Activated T-helper 17 cell treated with anti-CD3 and anti-CD28 coated beads, Interleukin-2, amount 50 U/mL, for 72 hours (primary cell): Measurements from ENCODE around the gene GAK. TPM values are rescaled to one million over a fixed set of nuclear protein-coding genes. Genes with fewer than 3 reads are reported as not detected.

ENCODE experiments used
- ATAC-seq: fragments of 150-1000 bp; cut with Tn5 transposase; replicated peaks from 2 replicates; pipeline ENCODE4 v1.10.0; 2021; ENCODE audit warnings: mild to moderate bottlenecking, moderate library complexity
- H3K27ac Mint-ChIP-seq: one replicate; pipeline ENCODE4 v1.8.0; 2022; ENCODE audit warnings: mixed read lengths
- H3K27me3 Mint-ChIP-seq: one replicate; pipeline ENCODE4 v1.8.0; 2022; ENCODE audit warnings: mixed read lengths
- H3K36me3 Mint-ChIP-seq: one replicate; pipeline ENCODE4 v1.8.0; 2022; ENCODE audit warnings: low read depth, mild to moderate bottlenecking, mixed read lengths
- H3K4me1 Mint-ChIP-seq: one replicate; pipeline ENCODE4 v1.8.0; 2022; ENCODE audit warnings: mixed read lengths
- H3K4me3 Mint-ChIP-seq: one replicate; pipeline ENCODE4 v1.8.0; 2022; ENCODE audit warnings: mild to moderate bottlenecking, mixed read lengths
- H3K9me3 Mint-ChIP-seq: one replicate; pipeline ENCODE4 v1.8.0; 2022; ENCODE audit warnings: mixed read lengths
- total RNA-seq, 2 donors: library from RNA; stranded (reverse); gene quantifications; one replicate each; pipeline ENCODE4 v1.2.3, GENCODE V29; 2022

The GAK gene
- total RNA-seq, 2 donors from 2014 or later: 108 to 129 TPM

DNA sequence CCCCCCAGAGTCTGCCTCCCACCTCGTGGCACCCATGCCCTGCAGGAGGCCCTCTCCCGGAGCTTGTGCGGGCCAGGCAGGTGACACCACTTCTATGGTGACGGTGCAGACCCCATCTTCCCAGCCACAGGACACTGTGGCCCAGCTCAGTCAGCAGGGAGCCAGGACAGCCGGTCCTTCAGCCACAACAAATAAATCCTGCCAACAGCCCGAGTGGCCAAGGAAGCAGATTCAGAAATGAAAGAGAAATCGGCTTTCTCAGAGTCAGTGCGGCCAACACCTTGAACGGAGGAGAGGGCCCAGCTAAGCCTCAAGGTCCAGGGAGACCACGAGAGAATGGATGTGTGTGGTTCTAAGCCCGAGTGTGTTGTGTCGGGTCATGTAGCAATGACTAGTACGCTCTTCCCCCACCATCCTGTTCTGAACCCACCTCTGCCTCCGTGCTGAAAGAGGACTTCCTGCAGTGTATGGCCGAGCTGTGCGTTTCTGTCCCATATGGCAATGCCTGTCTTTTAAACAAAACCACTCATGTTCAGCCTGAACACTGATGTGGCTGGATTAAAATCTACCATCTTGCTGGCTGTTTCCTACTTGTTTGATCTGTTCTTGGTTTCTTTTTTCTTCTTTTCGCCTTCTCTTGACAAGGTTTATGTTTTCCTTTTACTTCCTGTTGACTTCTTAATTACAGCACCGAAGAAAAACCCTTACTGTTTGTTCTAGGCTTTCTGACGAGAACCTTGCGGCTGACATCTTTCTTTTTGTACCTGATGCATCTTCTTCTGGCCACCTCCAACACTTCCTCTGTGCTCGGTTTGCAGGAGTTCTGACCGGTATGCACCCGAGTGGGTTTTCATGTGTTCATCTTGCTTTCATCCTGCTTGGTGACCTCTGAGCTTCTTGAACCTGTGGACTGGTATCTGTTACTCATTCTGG is 53.1 kb downstream of the GAK start:
- Mint-ChIP-seq H3K9me3 (no peaks in the 10 kb centered on the region), H3K27me3 (no peaks in the 10 kb centered on the region), H3K36me3 (peaks cover 57% of the 10 kb centered on the region)

DNA sequence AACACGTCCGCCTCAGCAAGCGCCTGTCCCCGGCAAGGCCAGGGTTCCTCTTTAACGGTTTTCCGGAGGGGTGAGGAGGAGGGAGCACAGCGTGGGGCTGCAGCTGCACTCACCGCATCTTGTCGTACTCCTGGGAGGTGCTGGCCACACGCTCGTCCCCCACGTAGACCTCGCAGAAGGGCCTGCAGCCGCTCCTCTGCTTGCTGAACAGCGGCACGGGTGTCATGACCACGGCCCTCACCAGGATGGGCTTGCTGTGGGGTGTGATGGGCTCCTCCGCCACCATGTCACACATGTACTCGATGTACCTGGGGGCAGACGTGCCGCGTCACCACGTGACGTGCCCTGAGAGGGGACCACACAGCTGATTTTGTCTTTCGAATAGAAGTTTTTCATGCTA is 54.6 kb downstream of the GAK start:
- Mint-ChIP-seq H3K27me3 (no peaks in the 10 kb centered on the region), H3K4me1 (peaks cover 36% of the 10 kb centered on the region), H3K27ac (peak overlapping the region; percentile 71), H3K4me3 (no peak overlapping the region), H3K9me3 (no peaks in the 10 kb centered on the region), H3K36me3 (peaks cover 64% of the 10 kb centered on the region)
- ATAC-seq: no peak

More for the DNA sequence above, 53.1 kb downstream of the GAK start:
- Mint-ChIP-seq H3K4me1 (peaks cover 28% of the 10 kb centered on the region), H3K4me3 (peak overlapping the region; percentile 79), H3K27ac (peak overlapping the region; percentile 91)
- ATAC-seq: peak; percentile 68

DNA sequence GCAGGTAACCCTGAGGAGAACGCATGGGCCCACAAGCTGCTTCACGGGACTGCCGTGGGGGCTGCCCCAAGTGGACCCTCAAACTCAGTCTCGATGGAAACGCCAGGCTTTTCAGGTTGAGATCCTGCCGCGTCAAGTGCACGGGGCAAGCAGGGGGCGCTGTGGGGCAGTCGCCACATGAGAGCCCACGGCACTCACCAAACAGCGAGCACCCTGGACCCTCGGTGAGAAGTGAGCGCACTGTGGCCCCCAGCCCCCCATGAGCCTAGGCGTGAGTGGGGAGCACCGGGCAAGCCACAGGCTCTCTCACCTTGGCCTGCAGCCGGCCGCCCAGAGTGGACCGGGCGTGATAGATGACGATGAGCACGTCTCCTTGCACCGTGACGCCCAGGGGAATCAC is 55.3 kb downstream of the GAK start:
- H3K4me1 Mint-ChIP-seq: peaks cover 36% of the 10 kb centered on the region
- H3K9me3 Mint-ChIP-seq: no peaks in the 10 kb centered on the region
- ATAC-seq: no peak
- H3K36me3 Mint-ChIP-seq: peaks cover 64% of the 10 kb centered on the region
- no peaks in the 10 kb centered on the region for H3K27me3 Mint-ChIP-seq
- peak overlapping the region; percentile 71 for H3K27ac Mint-ChIP-seq
- no peak overlapping the region for H3K4me3 Mint-ChIP-seq

DNA sequence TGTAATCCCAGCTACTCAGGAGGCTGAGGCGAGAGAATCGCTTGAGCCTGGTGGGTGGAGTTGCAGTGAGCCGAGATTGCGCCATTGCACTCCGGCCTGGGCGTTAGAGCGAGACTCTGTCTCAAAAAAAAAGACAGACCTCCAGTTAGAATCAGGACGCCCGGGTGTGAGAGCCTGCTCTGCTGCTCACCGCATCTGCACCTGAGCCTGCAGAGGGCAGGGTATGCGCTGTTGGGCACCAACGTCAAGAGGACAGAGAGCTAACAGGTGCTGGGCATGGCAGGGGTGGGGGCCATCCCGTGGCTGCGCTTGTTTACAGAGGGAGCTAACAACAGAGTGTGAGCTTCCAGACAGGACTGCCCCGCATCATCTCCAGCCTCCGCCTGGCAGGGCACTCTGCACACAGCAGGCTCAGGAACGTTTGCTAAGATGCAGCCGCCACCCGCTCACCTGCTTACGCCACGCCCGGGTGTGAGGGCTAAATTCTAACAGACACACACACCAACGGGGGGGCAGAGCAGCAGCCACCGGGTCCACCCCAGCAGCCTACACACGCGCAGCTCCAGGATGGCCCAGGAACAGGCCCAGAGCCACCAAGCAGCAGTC is 56.2 kb downstream of the GAK start:
- Mint-ChIP-seq H3K4me3 (no peak overlapping the region), H3K9me3 (no peaks in the 10 kb centered on the region), H3K4me1 (peaks cover 36% of the 10 kb centered on the region), H3K27me3 (no peaks in the 10 kb centered on the region), H3K36me3 (peaks cover 64% of the 10 kb centered on the region), H3K27ac (no peak overlapping the region)
- no peak for ATAC-seq

DNA sequence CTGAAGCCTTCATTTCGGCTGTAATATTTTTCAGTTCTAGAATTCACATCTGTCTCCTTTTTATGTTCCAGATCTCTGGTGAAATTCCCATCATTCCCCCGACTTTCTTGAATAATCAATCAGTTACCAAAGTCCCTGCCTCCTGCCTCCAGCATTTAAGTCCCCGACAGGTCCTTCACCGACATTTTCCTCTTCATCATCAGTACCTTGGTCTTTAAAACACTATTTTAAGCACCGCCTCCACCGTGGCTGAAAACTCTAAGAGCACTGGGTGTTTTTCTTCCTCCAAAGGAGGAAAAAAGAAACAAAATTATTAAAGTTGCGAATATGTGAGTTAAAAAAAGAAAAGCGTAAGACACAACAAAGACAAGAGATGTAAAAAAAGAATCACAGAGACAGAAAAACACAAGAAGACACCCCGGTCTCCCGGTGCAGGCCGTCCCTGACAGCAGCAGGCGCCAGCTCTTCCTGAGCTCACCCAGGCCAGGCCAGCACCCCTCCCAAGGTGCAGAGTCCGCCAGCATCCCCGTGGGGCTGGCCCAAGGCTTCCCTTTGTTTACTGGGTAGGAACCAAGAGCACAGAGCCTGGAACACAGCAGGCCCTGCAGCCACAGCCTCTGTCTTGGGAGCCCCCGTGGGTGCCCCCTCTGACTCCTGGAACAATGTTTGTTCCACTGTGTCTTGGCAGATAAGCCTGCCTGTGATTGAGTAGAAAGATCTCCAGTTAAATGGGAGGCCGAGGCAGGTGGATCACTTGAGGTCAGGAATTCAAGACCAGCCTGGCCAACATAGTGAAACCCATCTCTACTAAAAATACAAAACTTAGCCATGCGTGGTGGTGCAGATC is 56.9 kb downstream of the GAK start:
- Mint-ChIP-seq H3K27ac (peak overlapping the region; percentile 69), H3K9me3 (no peaks in the 10 kb centered on the region), H3K4me1 (peaks cover 33% of the 10 kb centered on the region), H3K27me3 (no peaks in the 10 kb centered on the region), H3K36me3 (peaks cover 71% of the 10 kb centered on the region), H3K4me3 (no peak overlapping the region)
- ATAC-seq: no peak

DNA sequence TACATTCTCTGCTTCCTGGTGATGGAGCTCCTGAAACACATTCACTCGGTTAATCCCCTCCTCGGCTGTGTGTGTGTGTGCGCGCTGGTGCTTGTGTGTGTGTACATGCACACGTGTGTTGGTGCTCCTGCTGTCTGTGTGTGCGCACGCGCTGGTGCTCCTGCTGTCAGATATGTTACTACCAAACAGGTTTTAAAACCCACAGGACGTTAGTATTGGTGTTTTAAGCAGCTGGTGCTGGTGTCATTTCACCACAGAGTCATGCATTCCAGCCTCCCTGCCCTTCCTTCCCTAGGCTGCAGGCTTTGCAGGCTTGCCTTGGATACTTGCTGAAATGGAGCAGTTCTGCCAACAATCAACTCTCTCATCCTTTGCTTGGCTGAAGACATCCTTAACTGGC is 58.1 kb downstream of the GAK start:
- no peaks in the 10 kb centered on the region for H3K27me3 Mint-ChIP-seq
- H3K4me1 Mint-ChIP-seq: peaks cover 23% of the 10 kb centered on the region
- no peak overlapping the region for H3K27ac Mint-ChIP-seq
- peaks cover 70% of the 10 kb centered on the region for H3K36me3 Mint-ChIP-seq
- H3K4me3 Mint-ChIP-seq: no peak overlapping the region
- no peaks in the 10 kb centered on the region for H3K9me3 Mint-ChIP-seq
- no peak for ATAC-seq

DNA sequence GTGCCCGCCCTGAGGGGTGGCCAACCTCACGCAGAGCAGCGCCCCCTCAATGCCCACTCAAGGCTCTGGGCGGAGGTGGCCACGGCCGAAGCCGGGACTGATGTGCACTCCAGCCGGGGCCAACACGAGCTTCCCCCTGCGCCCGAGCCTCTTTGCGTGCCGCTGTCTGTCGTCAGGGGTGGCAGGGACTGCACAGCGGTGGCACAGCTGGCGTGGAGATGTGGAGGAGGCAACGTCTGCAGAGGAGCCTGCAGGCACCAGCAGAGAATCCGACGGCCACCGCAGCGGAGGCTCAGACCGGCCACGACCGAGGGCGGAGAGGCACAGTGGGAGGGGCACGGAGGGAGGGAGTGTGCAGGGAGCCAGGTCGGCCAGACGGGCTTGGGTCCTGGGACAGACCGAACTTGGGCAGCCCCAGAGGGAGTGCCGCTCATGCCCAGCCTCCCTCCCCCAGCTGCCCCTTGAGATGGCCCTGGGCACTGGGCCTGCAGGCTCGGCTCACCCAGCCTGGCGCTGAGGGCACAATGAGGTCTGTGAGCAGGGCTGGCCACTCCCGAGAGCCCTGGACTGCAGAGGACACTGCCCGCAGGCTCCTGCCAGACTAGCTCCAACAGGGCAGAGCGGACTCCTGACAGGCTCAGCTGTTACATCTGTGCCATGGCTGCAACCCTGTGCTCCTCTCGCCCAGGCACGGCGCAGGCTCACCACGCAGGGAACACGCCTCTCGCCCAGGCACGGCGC is 59.7 kb downstream of the GAK start:
- H3K4me3 Mint-ChIP-seq: no peak overlapping the region
- no peaks in the 10 kb centered on the region for H3K9me3 Mint-ChIP-seq
- no peak for ATAC-seq
- H3K27me3 Mint-ChIP-seq: no peaks in the 10 kb centered on the region
- peaks cover 56% of the 10 kb centered on the region for H3K36me3 Mint-ChIP-seq
- no peak overlapping the region for H3K27ac Mint-ChIP-seq
- H3K4me1 Mint-ChIP-seq: peaks cover 15% of the 10 kb centered on the region

DNA sequence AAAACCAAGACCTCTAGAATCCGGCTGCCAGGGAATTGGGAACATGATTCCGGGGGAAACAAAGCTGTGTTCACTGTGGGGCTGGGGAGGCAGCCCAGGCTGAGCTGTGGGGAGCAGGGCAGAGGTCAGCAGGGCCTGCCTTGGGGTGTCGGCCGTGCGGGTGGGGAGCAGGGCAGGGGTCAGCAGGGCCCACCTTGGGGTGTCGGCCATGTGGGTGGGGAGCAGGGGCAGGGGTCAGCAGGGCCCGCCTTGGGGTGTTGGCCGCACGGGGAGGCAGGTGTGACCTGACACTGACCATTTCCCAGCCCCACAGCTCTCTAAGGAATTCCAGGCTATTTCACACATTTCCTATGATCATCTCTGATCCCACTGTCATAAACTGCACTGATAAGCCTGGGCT is 60.6 kb downstream of the GAK start:
- Mint-ChIP-seq H3K4me3 (no peak overlapping the region), H3K36me3 (peaks cover 51% of the 10 kb centered on the region), H3K9me3 (no peaks in the 10 kb centered on the region), H3K4me1 (peaks cover 15% of the 10 kb centered on the region), H3K27ac (no peak overlapping the region), H3K27me3 (no peaks in the 10 kb centered on the region)
- ATAC-seq: no peak

DNA sequence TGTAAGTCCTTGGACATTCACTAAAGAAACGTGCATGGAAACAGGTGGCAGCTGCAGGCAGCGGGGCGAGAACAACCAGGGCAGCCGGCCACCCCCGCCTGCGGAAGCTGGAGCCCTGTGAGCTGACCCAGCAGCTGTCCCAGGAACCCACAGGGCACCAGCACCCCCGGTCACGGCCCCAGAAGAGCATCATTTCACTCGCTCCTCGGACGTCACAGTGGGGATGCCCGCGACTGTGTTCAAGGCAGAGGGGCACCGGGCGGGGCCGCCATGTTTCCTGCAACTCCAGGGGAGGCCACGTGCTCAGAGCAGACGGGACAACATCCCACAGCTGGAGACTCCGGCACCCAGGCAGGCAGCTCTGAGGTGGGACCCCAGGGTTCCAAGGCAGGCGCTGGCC is 61.2 kb downstream of the GAK start:
- no peak overlapping the region for H3K4me3 Mint-ChIP-seq
- H3K4me1 Mint-ChIP-seq: peaks cover 15% of the 10 kb centered on the region
- no peak for ATAC-seq
- H3K27me3 Mint-ChIP-seq: no peaks in the 10 kb centered on the region
- H3K36me3 Mint-ChIP-seq: peaks cover 51% of the 10 kb centered on the region
- no peak overlapping the region for H3K27ac Mint-ChIP-seq
- H3K9me3 Mint-ChIP-seq: no peaks in the 10 kb centered on the region

DNA sequence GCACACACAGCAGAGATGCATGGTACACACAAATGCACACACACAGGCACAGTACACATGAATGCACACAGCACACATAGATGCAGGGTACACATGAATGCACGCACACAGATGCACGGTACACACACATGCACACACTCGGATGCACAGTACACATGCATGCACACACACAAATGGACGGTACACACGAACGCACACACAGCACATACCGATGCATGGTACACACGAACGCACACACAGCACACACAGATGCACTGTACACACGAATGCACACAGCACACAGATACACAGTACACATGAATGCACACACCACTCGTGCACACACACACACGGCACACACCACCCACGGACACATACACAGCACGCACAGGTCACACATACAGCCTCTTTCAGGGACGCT is 62.3 kb downstream of the GAK start:
- Mint-ChIP-seq H3K4me1 (peaks cover 11% of the 10 kb centered on the region), H3K36me3 (peaks cover 51% of the 10 kb centered on the region), H3K27ac (no peak overlapping the region), H3K9me3 (no peaks in the 10 kb centered on the region), H3K4me3 (no peak overlapping the region), H3K27me3 (no peaks in the 10 kb centered on the region)
- no peak for ATAC-seq

DNA sequence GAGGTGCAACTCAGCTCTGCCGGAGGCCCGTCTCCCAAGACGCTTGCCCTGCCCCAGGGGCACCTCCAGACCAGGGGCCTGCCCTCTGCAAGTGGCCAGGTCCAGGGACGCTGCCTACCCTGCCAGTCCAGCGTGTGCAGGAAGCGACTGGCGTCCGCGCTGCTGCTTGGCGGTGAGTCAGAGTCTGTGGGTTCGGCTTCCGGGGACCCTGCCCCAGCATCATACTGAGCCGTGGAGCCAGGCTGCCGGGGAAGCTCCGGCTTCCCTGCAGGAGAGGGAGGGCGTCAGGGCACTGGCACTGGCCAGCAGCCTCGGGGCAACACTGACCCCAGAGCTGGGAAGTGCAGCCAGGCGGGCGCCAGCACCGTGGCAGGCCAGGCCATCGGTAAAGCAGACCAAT is 63.7 kb downstream of the GAK start:
- no peak overlapping the region for H3K27ac Mint-ChIP-seq
- peaks cover 2% of the 10 kb centered on the region for H3K4me1 Mint-ChIP-seq
- no peaks in the 10 kb centered on the region for H3K27me3 Mint-ChIP-seq
- ATAC-seq: no peak
- no peak overlapping the region for H3K4me3 Mint-ChIP-seq
- no peaks in the 10 kb centered on the region for H3K9me3 Mint-ChIP-seq
- peaks cover 51% of the 10 kb centered on the region for H3K36me3 Mint-ChIP-seq

DNA sequence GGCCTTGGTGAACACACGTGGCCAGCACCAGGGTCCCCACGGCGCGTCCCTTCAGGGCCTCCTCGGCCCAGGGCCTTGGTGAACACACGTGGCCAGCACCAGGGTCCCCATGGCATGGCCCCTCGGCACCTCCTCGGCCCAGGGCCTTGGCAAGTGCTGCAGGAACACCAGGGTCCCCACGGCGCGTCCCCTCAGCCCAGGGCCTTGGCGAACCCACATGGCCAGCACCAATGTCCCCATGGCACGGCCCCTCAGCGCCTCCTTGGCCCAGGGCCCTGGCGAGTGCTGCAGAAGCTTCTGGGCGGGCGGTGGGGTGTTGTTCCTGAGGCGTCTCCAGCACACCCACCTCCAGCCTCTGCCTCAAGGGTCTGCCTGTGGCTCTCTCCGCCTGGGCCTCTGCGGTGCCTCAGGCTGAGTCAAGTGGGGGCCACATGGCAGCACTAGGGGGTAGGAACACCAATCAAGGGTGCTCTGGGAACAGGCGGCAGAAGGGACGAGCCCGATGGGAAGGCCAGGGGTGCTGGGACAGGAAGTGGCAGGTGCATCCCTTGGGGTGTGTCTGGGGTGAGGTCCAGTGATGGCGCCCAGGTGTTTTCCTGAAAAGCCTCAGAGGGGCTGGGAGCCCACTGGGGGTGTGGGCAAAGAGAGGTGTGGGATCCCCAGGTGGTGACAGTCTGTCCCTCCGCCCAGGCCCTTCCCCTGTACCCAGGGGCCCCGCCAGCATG is 64.4 kb downstream of the GAK start:
- H3K27me3 Mint-ChIP-seq: no peaks in the 10 kb centered on the region
- peaks cover 53% of the 10 kb centered on the region for H3K36me3 Mint-ChIP-seq
- no peaks in the 10 kb centered on the region for H3K9me3 Mint-ChIP-seq
- no peak overlapping the region for H3K4me3 Mint-ChIP-seq
- H3K4me1 Mint-ChIP-seq: no peaks in the 10 kb centered on the region
- no peak overlapping the region for H3K27ac Mint-ChIP-seq
- ATAC-seq: no peak

DNA sequence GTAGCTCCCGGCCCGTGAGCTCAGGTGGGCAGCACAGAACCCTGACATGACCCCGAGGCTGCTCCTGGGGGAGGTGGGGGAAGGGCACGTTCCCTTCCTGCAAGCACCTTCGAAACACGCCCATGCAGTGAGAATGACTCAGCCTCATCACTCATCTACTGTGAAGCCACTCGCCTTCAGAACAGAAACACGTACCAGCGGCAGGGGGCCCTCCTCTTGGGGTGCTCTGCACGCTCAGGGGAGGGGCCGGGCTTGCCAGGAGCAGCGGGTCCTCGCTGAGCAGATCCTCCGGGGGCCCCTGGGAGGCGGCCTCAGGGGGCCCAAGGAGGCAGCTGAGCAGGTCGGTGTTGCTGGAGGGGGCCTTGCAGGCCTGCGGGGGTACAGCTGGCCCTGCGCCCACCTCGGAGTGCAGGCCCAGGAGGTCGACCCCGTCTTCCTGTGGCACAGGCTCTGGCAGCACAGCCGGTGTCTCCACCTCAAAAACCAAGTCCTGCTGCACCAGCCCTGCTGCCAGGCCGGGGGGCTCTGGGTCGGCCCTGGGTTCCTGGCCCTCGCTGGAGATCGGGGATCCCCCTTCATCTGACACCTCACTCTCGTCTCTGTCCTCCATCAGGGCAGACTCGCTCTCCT is 65.2 kb downstream of the GAK start:
- no peak overlapping the region for H3K4me3 Mint-ChIP-seq

More for the DNA sequence above, 65.2 kb downstream of the GAK start:
- peak; percentile 88 for ATAC-seq
- no peaks in the 10 kb centered on the region for H3K4me1 Mint-ChIP-seq
- peaks cover 61% of the 10 kb centered on the region for H3K36me3 Mint-ChIP-seq
- no peaks in the 10 kb centered on the region for H3K27me3 Mint-ChIP-seq
- H3K9me3 Mint-ChIP-seq: no peaks in the 10 kb centered on the region
- no peak overlapping the region for H3K27ac Mint-ChIP-seq
